Endothelial cell of umbilical vein (primary cell): ENCODE results near the gene YDJC.

Source experiments
- EZH2 ChIP-seq: IDR thresholded peaks from 2 replicates; pipeline ENCODE4 v1.6.1; 2012; ENCODE audit warnings: borderline replicate concordance, low read depth, mild to moderate bottlenecking, moderate library complexity, low read length, inconsistent platforms; ENCODE audit not compliant: severe bottlenecking
- FOS ChIP-seq: IDR thresholded peaks from 2 replicates; pipeline ENCODE4 v1.6.1; 2011; ENCODE audit warnings: mild to moderate bottlenecking, low read length, moderate library complexity, borderline replicate concordance; ENCODE audit not compliant: insufficient read depth
- GATA2 ChIP-seq: IDR thresholded peaks from 2 replicates; pipeline ENCODE4 v1.7.0; 2011; ENCODE audit warnings: low read depth, mild to moderate bottlenecking, moderate library complexity, mixed read lengths, low read length; ENCODE audit not compliant: insufficient read length, insufficient read depth
- JUN ChIP-seq: IDR thresholded peaks from 2 replicates; pipeline ENCODE4 v1.6.1; 2011; ENCODE audit warnings: borderline replicate concordance, low read depth; ENCODE audit not compliant: insufficient read length, insufficient read depth
- MYC ChIP-seq: IDR thresholded peaks from one replicate; pipeline ENCODE4 v1.6.1; 2011; ENCODE audit warnings: mild to moderate bottlenecking, low read depth, low read length
- POLR2A ChIP-seq: IDR thresholded peaks from 2 replicates; pipeline ENCODE4 v1.6.1; 2012; ENCODE audit warnings: low read depth, mild to moderate bottlenecking, control low read depth, low read length
- POLR2AphosphoS5 ChIP-seq: IDR thresholded peaks from 2 replicates; pipeline ENCODE4 v1.6.1; 2012; ENCODE audit warnings: low read depth, mild to moderate bottlenecking, control low read depth, low read length, moderate library complexity; ENCODE audit not compliant: insufficient read depth
- TF ChIP-seq, protein P1 (sequence below), 2 donors: IDR thresholded peaks; 1 replicate in 1 of 2; 2 replicates in 1 of 2; pipeline ENCODE4 v1.5.1; 2011; ENCODE audit warnings: low read length in 2 of 2, mild to moderate bottlenecking in 2 of 2, moderate library complexity in 2 of 2, control low read depth in 1 of 2, inconsistent platforms in 1 of 2, low read depth in 1 of 2; ENCODE audit not compliant: insufficient read depth in 1 of 2; ENCODE audit errors: extremely low read depth in 1 of 2
- TF ChIP-seq, protein P2 (sequence below): IDR thresholded peaks from 2 replicates; pipeline ENCODE4 v1.6.1; 2011; ENCODE audit not compliant: insufficient read depth, insufficient read length

DNA sequence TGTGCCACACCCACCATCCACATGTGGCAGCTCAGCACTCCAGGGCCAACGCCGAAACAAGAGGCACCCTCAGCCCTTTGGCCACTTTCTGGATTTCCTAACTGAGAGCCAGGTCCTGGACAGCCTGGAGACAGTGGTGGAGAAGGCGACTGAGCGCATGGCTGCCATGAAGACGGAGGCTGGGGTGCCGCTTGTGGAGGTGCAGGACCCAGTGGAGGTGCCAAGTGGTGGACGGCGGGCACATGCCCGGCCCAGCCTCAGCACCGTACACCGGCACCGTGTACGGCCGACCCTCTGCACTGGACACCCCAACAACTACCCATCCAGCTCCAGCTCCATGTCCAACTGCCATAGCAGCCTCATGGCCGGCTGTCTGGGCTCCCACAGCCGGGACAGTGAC is 4.3 kb upstream of the YDJC start:
- TF ChIP-seq, protein P1, sequence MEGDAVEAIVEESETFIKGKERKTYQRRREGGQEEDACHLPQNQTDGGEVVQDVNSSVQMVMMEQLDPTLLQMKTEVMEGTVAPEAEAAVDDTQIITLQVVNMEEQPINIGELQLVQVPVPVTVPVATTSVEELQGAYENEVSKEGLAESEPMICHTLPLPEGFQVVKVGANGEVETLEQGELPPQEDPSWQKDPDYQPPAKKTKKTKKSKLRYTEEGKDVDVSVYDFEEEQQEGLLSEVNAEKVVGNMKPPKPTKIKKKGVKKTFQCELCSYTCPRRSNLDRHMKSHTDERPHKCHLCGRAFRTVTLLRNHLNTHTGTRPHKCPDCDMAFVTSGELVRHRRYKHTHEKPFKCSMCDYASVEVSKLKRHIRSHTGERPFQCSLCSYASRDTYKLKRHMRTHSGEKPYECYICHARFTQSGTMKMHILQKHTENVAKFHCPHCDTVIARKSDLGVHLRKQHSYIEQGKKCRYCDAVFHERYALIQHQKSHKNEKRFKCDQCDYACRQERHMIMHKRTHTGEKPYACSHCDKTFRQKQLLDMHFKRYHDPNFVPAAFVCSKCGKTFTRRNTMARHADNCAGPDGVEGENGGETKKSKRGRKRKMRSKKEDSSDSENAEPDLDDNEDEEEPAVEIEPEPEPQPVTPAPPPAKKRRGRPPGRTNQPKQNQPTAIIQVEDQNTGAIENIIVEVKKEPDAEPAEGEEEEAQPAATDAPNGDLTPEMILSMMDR (IDR thresholded peaks at IDR 0.05; ENCODE audit: extremely low read depth in 1 of 2, insufficient read depth in 1 of 2, low read depth in 1 of 2, low read length in 2 of 2): no peak
- TF ChIP-seq POLR2AphosphoS5: no peak
- TF ChIP-seq POLR2A: no peak
- TF ChIP-seq, protein P2, sequence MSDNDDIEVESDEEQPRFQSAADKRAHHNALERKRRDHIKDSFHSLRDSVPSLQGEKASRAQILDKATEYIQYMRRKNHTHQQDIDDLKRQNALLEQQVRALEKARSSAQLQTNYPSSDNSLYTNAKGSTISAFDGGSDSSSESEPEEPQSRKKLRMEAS: no peak
- TF ChIP-seq EZH2: no peak
- TF ChIP-seq FOS: no peak
- TF ChIP-seq JUN: no peak
- no peak for TF ChIP-seq MYC
- TF ChIP-seq GATA2: no peak
